GM21723 (cell line): ENCODE results near the gene SART3.
A peak's percentile ranks its signal among the peaks of the same experiment; 100 is the strongest.
"Not testable (repeated sequence)": the region's sequence is repeated elsewhere in the genome, so short reads cannot be mapped to it uniquely, and the experiment has no call there.

Experiments used
- ATAC-seq: cut with Tn5 transposase; IDR thresholded peaks from one replicate; pipeline ENCODE4 v1.9.1; 2021; ENCODE audit warnings: mild to moderate bottlenecking, moderate library complexity; ENCODE audit not compliant: unreplicated experiment

Gene SART3

DNA sequence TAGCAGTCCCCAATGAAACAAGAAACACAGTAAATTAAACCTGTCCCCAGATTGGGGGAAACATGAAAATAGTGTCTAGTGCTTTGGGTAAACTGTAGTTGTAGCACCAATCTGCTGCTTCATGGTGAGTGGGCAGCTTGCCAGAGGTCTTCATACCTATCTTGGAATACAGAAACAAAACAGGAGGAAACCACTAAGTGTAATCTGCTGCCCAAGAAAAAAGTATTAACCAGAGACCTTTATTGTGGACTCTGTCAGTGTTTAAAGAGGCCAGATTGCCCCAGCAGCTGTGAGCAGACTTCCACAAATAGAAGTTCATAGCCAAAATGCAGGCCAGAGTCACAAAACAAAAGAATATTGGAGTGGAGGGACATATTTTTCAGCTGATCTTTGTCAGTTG lies 3.8 kb upstream of the SART3 start:
- no peak for ATAC-seq

GRCh38 chr12:108563804-108564151 lies 2.8 kb upstream of the SART3 start:
- no peak for ATAC-seq

DNA sequence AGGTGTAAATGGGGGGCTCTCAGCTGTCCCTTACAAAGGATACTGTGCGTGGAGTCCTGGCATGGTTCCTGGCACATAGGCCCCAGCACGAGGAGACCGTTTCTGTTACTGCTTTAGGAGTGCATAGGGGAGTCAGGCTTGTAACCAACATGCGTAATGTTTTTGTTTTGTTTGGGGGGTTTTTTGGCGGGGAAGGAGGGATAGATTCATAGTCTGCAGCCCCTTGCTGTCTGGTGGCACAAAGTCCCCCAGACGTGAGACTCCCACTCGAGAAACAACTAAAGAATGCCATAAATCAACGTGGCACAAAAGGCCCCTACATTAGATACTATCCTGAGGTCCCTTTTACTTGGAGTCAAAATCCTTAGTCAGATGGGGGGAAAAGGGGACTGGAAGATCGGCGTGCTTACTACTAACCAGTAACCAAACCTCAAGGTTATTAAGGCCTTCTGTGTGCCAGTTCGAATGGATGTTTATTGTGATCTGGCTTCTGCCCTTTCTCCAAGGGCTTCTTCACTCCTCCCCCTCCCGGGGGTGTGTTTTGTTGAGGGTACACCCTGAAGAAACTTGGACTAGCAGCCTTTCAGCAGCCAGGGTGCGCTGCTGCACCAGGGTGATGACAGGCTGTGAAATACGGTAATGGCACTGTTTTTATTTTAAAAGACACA lies 2.3 kb upstream of the SART3 start:
- ATAC-seq, result peak; percentile 44

- peak; percentile 54 for ATAC-seq
These were observed 1.6 kb upstream of the SART3 start, which contains the start of gene ISCU for GRCh38 chr12:108562348-108563135. Gene ISCU (plus strand): TSS chr12:108562596. CDS start chr12:108562623, 27 bp downstream.

DNA sequence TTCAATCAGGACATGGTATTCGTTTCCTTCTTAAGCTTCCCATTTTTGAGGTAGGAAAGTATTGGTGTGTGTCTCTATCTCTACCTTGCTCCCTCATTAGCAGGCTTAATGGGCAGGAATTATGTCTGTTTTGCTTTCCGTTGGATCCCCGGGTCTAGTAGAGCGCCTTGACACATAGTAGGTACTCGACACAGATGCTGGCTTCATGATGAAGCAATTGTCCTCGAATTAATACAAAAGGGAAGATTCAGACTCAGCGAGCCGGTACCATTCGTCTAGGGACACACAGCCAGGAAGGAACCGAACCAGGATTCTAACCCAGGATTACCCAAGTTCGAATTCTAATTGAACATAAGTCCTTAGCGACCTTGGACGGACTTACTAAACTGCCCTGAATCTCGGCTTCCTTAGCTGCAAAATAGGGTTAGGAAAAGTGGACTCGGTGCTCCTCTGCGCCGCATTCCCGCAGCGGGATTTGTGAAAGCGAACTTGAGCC lies 927 bp upstream of the SART3 start:
- ATAC-seq, result peak; percentile 1

- ATAC-seq, result no peak
These were observed 652 bp downstream of the SART3 start for GRCh38 chr12:108560321-108560721.

DNA sequence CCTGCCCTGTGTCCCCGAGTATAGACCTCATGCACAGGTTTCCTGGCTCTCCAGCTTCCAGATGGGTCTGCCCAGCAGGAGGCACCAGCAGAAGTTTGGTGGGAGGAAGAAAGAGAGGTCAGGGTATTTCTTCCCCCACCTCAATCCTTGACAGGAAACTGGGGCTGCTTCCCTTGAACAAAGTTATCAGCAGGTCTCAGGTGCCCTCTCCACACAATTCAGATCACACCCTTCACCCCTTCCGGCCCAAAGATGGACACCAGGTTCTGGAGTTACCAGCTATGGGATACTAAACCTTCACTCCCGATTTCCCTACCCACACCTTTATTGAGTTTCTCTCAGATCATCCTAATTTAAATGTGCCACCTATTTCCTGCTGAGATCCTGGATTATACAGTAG lies 1.2 kb downstream of the SART3 start:
- no peak for ATAC-seq

DNA sequence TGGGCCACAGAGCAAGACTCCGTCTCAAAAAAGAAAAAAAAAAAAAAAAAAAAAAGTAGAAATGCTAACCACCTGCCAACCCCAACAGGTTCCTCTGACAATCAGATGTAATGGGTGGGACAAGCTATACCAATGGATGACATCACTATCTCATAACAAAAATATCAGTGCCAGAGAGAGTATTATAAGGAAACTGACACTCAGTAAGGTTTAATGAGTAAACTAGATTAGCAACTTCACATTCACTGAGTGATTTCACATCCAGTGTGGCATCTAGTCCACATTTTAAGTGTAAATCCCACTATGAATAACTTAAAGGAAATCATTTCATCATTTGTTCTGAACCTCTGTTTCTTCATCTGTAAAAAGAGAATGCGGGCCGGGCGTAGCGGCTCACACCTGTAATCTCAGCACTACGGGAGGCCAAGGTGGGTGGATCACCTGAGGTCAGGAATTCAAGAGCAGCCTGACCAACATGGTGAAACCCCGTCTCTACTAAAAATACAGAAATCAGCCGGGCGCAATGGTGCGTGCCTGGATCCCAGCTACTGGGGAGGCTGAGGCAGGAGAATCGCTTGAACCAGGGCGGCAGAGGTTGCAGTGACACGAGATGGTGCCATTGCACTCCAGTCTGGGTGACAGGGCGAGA lies 1.8 kb downstream of the SART3 start:
- ATAC-seq, result no peak

DNA sequence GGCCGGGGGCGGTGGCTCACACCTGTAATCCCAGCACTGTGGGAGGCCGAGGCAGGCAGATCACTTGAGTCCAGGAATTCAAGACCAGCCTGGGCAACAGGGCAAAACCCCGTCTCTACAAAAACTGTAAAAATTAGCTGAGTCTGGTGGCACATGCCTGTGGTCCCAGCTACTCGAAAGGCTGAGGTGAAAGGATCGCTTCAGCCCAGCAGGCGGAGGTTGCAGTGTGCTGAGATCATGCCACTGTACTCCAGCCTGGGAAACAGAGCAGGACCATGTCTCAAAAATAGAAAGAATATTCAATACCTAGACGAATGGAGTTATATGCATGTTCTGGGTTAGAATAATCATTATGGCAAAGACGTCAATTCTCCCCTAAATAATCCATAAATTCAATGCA lies 5.6 kb downstream of the SART3 start:
- ATAC-seq, result not testable (repeated sequence)

DNA sequence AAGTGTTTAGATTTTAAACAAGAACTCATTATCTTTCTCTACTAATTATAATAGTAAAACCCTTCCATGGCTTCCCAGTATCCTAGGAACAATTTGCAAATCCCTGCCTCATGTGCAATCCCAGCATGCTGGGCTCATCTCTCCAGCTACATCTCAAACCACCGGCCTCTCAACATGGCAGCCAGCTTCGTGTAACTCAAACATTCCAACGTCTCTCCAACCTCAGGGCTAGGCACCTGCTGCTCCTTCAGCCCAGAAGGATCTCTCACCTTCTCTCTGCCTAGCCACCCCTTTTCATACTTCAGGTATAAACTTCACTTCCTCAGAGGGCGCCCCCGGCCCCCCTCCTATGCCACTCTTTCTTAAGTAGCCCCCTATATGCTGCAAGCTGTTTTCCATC lies 7.2 kb downstream of the SART3 start:
- no peak for ATAC-seq

- ATAC-seq, result no peak
These were observed 9.4 kb downstream of the SART3 start for GRCh38 chr12:108551535-108551934.

GRCh38 chr12:108548954-108549521 lies 11.9 kb downstream of the SART3 start:
- no peak for ATAC-seq

DNA sequence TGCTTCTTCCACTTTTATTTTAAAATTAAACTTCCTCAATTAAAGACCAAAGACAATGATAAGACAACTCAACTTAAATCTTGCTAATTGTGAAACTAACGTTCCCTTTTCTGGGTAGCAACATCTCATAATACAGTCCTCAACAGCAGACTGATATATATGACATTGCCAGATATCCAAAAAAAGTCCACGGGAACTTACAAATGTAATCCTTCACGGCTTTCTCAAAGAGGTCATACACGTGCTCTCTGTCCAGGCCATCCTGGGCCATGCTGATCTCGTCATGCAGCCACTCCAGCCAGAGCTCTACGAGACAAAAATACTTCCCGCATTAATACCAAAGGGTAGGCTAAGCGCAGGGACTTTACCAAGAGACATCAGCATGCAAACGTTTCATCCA lies 13.3 kb downstream of the SART3 start:
- ATAC-seq, result no peak

GRCh38 chr12:108543652-108544051 lies 17.3 kb downstream of the SART3 start:
- ATAC-seq, result no peak

GRCh38 chr12:108542320-108542719 lies 18.7 kb downstream of the SART3 start:
- ATAC-seq, result no peak

DNA sequence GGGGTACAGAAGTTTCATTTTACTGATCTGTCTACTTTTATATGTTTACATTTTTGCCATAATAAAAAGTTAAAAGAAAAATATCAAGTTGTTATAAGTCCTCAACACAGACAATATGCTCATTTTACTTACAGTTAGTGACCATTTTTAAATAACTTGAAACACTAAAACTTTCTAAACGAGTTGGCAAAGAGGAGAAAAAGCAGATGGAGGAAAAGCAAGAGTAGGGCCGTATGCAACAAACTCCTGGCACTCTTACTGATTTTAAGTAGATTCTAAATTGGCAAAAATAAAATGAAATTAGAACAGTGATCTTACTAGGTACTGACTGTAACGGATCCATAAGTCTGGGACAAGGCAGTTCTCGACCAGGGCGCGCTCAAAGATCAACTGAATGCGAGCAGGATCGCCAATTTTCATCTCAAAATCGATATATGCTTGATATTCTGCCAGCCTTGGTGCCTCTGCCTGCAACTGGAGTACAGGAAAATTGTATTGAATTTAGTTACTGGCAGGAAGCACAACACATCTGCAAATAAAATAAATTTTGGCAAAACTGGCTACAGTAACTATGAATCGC lies 22.3 kb downstream of the SART3 start:
- no peak for ATAC-seq

- ATAC-seq, result no peak
These were observed 22.8 kb downstream of the SART3 start for GRCh38 chr12:108538146-108538545.

- ATAC-seq, result no peak
These were observed 28.8 kb downstream of the SART3 start for GRCh38 chr12:108531929-108532848.

GRCh38 chr12:108530161-108530560 lies 30.8 kb downstream of the SART3 start:
- no peak for ATAC-seq

DNA sequence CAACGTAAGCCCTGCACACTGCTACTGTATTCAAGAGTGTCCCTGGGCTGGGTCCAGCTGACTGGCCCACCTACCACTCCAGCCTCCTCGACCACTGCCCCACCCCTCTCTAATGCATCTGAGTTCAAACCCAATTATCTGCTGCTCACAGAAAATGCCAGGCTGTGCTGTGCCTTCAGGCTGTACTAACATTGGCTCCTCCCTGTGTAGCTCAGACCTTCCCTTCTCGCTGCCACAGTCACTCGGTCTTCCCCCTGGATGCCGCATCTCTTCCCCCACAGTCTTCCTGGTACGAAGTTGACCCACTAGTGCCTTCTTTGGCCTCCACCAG lies 33.8 kb downstream of the SART3 start:
- ATAC-seq, result no peak
